HUES64 (cell line): Measurements from ENCODE around the gene ARMC9.
A peak's percentile ranks its signal among the peaks of the same experiment; 100 is the strongest.
"Not testable (repeated sequence)": the region's sequence is repeated elsewhere in the genome, so short reads cannot be mapped to it uniquely, and the experiment has no call there.

ENCODE experiments used
- H3K27ac ChIP-seq: 2 replicates; pipeline ENCODE4 v1.7.0; 2013; ENCODE audit warnings: low read depth, low read length, inconsistent platforms
- H3K27me3 ChIP-seq: 2 replicates; pipeline ENCODE4 v1.6.1; 2013; ENCODE audit warnings: mild to moderate bottlenecking, low read length; ENCODE audit not compliant: insufficient read depth
- H3K36me3 ChIP-seq: 2 replicates; pipeline ENCODE4 v1.6.1; 2013; ENCODE audit warnings: mild to moderate bottlenecking, low read length; ENCODE audit not compliant: insufficient read depth
- H3K4me1 ChIP-seq: 2 replicates; pipeline ENCODE4 v1.6.1; 2013; ENCODE audit warnings: mild to moderate bottlenecking, low read length, moderate library complexity; ENCODE audit not compliant: insufficient read depth
- H3K4me3 ChIP-seq: 2 replicates; pipeline ENCODE4 v1.5.1; 2013; ENCODE audit warnings: mild to moderate bottlenecking, low read length, moderate library complexity
- H3K9ac ChIP-seq: 2 replicates; pipeline ENCODE4 v1.6.1; 2013; ENCODE audit warnings: mild to moderate bottlenecking, low read depth, low read length
- H3K9me3 ChIP-seq: 2 replicates; pipeline ENCODE4 v1.6.1; 2013; ENCODE audit warnings: low read depth, low read length; ENCODE audit not compliant: insufficient read depth
- WGBS: fragments of 150-250, 120-280 bp; methylation state at CpG from one replicate; pipeline ENCODE4 v1.1.7; 2013; ENCODE audit warnings: missing lambda C conversion rate; 5-methylcytosine and 5-hydroxymethylcytosine counted together

ARMC9 gene

DNA sequence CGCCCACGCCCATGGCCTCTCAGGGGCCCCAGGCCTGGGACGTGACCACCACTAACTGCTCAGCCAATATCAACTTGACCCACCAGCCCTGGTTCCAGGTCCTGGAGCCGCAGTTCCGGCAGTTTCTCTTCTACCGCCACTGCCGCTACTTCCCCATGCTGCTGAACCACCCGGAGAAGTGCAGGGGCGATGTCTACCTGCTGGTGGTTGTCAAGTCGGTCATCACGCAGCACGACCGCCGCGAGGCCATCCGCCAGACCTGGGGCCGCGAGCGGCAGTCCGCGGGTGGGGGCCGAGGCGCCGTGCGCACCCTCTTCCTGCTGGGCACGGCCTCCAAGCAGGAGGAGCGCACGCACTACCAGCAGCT, 199.5 kb downstream of the ARMC9 start:
- Histone ChIP-seq H3K4me3 (no peak overlapping the region), H3K9ac (no peak overlapping the region), H3K27ac (no peak overlapping the region), H3K36me3 (peaks cover 17% of the 10 kb centered on the region), H3K27me3 (peaks cover 12% of the 10 kb centered on the region; the same call in 1 of the 2 replicates), H3K4me1 (peaks cover 22% of the 10 kb centered on the region; the same call in 1 of the 2 replicates), H3K9me3 (no peaks in the 10 kb centered on the region)
- 97% methylated on average over 28 of the region's 28 CpGs for WGBS

DNA sequence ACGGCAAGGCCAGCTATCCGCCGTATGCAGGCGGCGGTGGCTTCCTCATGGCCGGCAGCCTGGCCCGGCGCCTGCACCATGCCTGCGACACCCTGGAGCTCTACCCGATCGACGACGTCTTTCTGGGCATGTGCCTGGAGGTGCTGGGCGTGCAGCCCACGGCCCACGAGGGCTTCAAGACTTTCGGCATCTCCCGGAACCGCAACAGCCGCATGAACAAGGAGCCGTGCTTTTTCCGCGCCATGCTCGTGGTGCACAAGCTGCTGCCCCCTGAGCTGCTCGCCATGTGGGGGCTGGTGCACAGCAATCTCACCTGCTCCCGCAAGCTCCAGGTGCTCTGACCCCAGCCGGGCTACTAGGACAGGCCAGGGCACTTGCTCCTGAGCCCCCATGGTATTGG, 200.2 kb downstream of the ARMC9 start:
- peaks cover 18% of the 10 kb centered on the region; the same call in 1 of the 2 replicates for H3K4me1 ChIP-seq
- H3K27me3 ChIP-seq = peaks cover 12% of the 10 kb centered on the region; the same call in 1 of the 2 replicates
- no peaks in the 10 kb centered on the region for H3K9me3 ChIP-seq
- H3K9ac ChIP-seq = no peak overlapping the region
- H3K36me3 ChIP-seq = peaks cover 17% of the 10 kb centered on the region
- H3K27ac ChIP-seq = no peak overlapping the region
- H3K4me3 ChIP-seq = no peak overlapping the region
- 96% methylated on average over 27 of the region's 27 CpGs for WGBS

DNA sequence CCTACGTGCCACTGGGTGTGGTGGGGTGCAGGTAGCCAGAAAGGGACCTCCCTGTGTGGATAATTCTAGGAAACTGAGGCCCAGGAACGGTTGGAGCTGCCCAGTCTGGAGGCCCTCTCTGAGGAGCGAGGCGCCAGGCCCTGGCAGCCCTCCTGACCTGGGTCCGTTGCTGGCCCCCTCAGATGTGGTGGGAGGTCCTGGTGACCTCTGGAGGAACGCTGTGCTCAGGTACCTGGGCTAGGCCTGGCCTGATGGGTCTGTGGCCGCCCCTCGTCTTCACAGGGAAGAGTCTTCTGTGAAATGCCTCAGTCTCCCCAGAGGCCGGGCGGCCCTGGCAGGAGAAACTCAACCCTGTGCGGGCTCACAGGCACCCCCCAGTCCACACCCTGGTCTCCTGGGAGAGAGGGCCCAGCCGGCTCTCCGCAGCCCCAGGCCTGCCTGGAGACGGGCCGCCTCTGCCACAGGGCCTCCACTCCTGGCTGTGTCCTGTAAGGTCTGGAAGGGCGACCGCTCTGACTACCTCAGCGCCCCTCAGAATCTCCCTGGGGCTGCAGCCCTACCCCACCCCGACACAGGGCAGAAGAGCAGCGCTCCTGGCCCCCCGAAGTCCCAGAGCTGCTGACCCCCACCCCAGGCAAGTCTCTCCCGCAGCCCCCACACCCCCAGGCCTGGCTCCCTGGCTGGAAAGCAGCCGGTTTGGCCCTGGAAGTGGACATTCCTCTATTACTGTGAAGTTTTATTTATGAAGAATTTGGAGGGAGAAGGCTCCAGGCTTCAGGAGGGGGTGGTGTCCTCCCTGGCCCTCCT, 200.8 kb downstream of the ARMC9 start:
- Histone ChIP-seq H3K27me3 (peaks cover 12% of the 10 kb centered on the region; the same call in 1 of the 2 replicates), H3K9me3 (no peaks in the 10 kb centered on the region), H3K4me3 (no peak overlapping the region), H3K36me3 (peaks cover 17% of the 10 kb centered on the region), H3K27ac (no peak overlapping the region), H3K9ac (no peak overlapping the region), H3K4me1 (peaks cover 15% of the 10 kb centered on the region; the same call in 1 of the 2 replicates)
- 91% methylated on average over 22 of the region's 23 CpGs for WGBS

DNA sequence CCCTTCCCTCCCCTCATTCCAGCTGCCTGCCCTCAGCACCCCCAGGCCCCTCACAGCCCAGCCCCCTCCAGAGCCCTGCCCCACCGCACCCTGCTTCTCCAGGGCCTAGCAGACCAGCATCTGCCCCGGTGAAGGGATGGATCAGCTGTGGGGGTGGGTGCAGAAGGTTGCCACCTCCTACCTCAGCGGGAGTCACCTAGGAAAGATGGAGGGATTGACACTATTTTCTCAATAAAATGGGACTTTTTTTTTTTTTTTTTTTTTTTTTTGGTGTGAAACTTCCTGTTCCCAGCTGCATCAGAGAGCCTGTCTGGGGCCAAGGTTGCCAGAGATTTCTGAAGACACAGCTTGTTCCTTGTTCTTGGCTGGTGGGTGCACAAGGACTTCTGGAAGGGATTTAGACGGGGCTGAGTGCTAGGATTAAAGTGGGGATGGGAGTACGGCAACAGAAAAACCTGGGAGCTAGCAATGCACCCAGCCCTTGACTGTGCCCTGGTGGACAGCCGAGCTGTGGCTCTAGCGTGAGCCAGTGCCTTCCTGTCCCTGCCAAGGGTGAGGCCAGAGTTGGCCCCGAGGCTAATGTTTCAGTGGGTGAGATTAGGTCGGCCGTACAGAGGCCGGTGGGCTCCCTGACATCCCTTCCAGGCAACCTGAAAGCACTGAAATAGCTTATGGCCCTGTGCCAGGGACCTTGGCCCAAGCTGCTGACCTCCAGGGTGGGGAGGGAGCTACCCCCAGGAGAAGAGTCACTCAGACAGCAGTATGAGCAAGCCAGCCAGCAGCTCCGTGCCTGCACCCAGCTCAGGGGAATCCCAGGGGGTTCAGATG, 201.6 kb downstream of the ARMC9 start:
- peaks cover 17% of the 10 kb centered on the region for H3K36me3 ChIP-seq
- peaks cover 11% of the 10 kb centered on the region; the same call in 1 of the 2 replicates for H3K27me3 ChIP-seq
- peaks cover 12% of the 10 kb centered on the region; the same call in 1 of the 2 replicates for H3K4me1 ChIP-seq
- no peak overlapping the region for H3K9ac ChIP-seq
- no peak overlapping the region for H3K4me3 ChIP-seq
- 0 out of 2 replicates have a peak overlapping the region, but pooled peaks have one; percentile 28 for H3K27ac ChIP-seq
- no peaks in the 10 kb centered on the region for H3K9me3 ChIP-seq
- 84% methylated on average over 12 of the region's 12 CpGs for WGBS

DNA sequence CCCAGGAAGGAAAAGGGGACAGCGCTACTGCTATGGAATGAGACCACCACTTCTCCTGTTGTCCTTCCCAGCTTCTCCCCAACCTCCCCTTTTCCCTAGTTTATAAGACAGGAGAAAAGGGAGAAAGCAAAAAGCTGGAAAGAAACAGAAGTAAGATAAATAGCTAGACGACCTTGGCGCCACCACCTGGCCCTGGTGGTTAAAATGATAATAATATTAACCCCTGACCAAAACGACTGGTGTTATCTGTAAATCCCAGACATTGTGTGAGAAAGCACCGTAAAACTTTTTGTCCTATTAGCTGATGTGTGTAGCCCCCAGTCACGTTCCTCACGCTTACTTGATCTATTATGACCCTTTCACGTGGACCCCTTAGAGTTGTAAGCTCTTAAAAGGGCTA, 202.2 kb downstream of the ARMC9 start:
- WGBS = 68% methylated on average over 2 of the region's 8 CpGs
- H3K4me1 ChIP-seq = peaks cover 16% of the 10 kb centered on the region; the same call in 1 of the 2 replicates

DNA sequence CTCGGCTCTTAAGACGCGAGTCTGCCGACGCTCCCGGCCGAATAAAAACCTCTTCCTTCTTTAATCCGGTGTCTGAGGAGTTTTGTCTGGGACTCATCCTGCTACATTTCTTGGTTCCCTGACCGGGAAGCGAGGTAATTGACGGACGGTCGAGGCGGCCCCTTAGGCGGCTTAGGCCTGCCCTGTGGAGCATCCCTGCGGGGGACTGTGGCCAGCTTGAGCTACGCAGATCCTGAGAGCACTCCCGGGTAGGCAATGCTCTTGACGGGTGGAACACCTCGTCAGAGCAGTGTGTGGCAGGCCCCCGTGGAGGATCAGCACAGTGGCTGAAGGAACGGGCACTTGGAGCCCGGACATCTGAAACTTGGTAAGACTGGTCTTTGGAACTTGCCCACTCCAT, 202.7 kb downstream of the ARMC9 start:
- H3K4me1 ChIP-seq = peaks cover 19% of the 10 kb centered on the region
- H3K27ac ChIP-seq, H3K9me3 ChIP-seq, H3K27me3 ChIP-seq, H3K9ac ChIP-seq, H3K4me3 ChIP-seq: not testable (repeated sequence)
- peaks cover 17% of the 10 kb centered on the region for H3K36me3 ChIP-seq
- 83% methylated on average over 23 of the region's 23 CpGs for WGBS

More for the DNA sequence above, 202.2 kb downstream of the ARMC9 start:
- not testable (repeated sequence) for H3K9ac ChIP-seq, H3K9me3 ChIP-seq, H3K27me3 ChIP-seq, H3K4me3 ChIP-seq
- Histone ChIP-seq H3K36me3 (peaks cover 17% of the 10 kb centered on the region), H3K27ac (0 out of 2 replicates have a peak overlapping the region, but pooled peaks have one; percentile 28)

DNA sequence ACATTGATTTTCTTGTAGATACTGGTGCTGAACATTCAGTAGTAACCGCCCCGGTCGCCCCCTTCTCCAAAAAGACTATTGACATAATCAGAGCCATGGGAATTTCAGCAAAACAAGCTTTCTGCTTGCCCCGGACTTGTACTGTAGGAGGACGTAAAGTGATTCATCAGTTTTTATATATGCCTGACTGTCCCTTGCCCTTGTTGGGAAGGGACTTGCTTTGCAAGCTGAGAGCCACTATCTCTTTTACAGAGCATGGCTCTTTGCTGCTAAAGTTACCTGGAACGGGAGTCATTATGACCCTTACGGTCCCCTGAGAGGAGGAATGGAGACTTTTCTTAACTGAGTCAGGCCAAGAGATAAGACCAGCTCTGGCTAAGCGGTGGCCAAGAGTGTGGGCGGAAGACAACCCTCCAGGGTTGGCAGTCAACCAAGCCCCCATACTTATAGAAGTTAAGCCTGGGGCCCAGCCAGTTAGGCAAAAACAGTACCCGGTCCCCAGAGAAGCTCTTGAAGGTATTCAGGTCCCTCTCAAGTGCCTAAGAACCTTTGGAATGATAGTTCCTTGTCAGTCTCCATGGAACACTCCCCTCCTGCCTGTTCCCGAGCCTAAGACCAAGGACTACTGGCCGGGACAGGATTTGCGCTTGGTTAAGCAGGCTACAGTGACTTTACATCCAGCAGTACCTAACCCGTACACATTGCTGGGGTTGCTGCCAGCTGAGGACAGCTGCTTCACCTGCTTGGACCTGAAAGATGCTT, 205.2 kb downstream of the ARMC9 start:
- H3K27ac ChIP-seq = not testable (repeated sequence)

DNA sequence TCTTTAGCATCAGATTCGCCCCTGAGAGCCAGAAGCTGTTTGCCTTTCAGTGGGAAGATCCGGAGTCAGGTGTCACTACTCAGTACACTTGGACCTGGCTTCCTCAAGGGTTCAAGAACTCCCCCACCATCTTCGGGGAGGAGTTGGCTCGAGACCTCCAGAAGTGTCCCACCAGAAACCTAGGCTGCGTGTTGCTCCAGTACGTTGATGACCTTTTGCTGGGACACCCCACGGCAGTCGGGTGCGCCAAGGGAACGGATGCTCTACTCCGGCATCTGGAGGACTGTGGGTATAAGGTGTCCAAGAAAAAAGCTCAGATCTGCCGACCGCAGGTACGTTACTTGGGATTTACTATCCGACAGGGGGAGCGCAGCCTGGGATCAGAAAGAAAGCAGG, 205.8 kb downstream of the ARMC9 start:
- H3K9me3 ChIP-seq, H3K27ac ChIP-seq, H3K36me3 ChIP-seq, H3K27me3 ChIP-seq, H3K4me3 ChIP-seq, H3K9ac ChIP-seq: not testable (repeated sequence)
- WGBS = 89% methylated on average over 16 of the region's 16 CpGs
- peaks cover 21% of the 10 kb centered on the region for H3K4me1 ChIP-seq

More for the DNA sequence above, 205.2 kb downstream of the ARMC9 start:
- peaks cover 21% of the 10 kb centered on the region for H3K4me1 ChIP-seq
- H3K9me3 ChIP-seq, H3K36me3 ChIP-seq, H3K9ac ChIP-seq, H3K27me3 ChIP-seq, H3K4me3 ChIP-seq: not testable (repeated sequence)
- WGBS = 85% methylated on average over 14 of the region's 14 CpGs

DNA sequence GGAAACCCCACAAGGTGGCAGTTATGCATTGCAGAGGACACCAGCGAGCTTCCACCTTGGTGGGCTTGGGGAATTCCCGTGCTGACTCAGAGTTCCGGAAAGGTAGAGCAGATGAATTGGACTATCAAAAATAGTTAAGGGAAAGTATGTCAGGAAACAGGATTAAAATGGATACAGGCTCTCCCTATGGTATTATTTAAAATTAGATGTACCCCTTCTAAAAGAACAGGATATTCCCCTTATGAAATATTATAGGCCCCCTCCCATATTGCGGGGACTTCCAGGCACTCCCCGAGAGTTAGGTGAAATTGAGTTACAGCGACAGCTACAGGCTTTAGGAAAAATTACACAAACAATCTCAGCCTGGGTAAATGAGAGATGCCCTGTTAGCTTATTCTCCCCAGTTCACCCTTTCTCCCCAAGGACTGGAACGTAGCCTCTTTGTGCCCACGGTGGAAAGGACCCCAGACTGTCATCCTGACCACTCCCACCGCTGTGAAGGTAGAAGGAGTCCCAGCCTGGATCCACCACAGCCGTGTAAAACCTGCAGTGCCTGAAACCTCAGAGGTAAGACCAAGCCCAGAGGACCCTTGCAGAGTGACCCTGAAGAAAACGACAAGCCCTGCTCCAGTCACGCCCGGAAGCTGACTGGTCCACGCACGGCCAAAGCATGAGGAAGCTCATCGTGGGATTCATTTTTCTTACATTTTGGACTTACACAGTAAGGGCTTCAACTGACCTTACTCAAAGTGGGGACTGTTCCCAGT, 207.4 kb downstream of the ARMC9 start:
- WGBS = 48% methylated on average over 13 of the region's 16 CpGs
- not testable (repeated sequence) for H3K36me3 ChIP-seq, H3K9ac ChIP-seq, H3K9me3 ChIP-seq, H3K4me3 ChIP-seq, H3K27ac ChIP-seq, H3K27me3 ChIP-seq
- H3K4me1 ChIP-seq = peaks cover 16% of the 10 kb centered on the region

DNA sequence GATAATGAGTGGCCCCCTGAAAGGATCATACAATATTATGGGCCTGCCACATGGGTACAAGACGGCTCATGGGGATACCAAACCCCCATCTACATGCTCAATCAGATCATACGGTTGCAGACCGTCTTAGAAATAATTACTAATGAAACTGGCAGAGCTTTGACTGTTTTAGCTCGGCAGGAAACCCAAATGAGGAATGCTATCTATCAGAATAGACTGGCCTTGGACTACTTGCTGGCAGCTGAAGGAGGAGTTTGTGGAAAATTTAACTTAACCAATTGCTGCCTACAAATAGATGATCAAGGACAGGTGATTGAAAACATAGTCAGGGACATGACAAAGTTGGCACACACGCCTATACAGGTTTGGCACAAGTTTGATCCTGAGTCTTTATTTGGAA, 209.3 kb downstream of the ARMC9 start:
- peaks cover 29% of the 10 kb centered on the region for H3K4me1 ChIP-seq
- not testable (repeated sequence) for H3K9ac ChIP-seq, H3K27ac ChIP-seq, H3K9me3 ChIP-seq, H3K27me3 ChIP-seq, H3K36me3 ChIP-seq, H3K4me3 ChIP-seq
- WGBS = 95% methylated on average over 5 of the region's 5 CpGs
